B cell (primary cell): Measurements from ENCODE around the gene RORB. TPM values are rescaled to one million over a fixed set of nuclear protein-coding genes. Genes with fewer than 3 reads are reported as not detected.

ENCODE experiments used
- ATAC-seq: fragments of 200-7000 bp; cut with Tn5 transposase; one replicate; pipeline ENCODE4 v1.10.0; 2021; ENCODE audit warnings: low read depth, mild to moderate bottlenecking, moderate number of reproducible peaks, moderate library complexity
- CTCF ChIA-PET: fragments of 350-600 bp; sonication (Branson Sonifier 250); formaldehyde crosslinking; loops from one replicate; lab custom pipeline; 2021; ENCODE audit warnings: antibody characterized with exemption, inconsistent platforms; lab: Charles Lee
- POLR2A ChIA-PET: fragments of 350-600 bp; sonication (Branson Sonifier 250); formaldehyde crosslinking; loops from one replicate; lab custom pipeline; 2021; ENCODE audit warnings: antibody characterized with exemption; lab: Charles Lee
- DNase-seq: peaks from one replicate; pipeline ENCODE4 v3.0.0; 2013
- H2AFZ ChIP-seq: 2 replicates; pipeline ENCODE4 v1.6.1; 2012; ENCODE audit warnings: mild to moderate bottlenecking, low read depth, low read length; ENCODE audit not compliant: insufficient read depth, poor library complexity, severe bottlenecking
- H3K27ac ChIP-seq, 2 donors: 1 replicate in 1 of 2; 2 replicates in 1 of 2; pipeline ENCODE4 v1.5.1; 2012 to 2013; ENCODE audit warnings: low read length in 2 of 2, mild to moderate bottlenecking in 2 of 2, moderate library complexity in 1 of 2
- H3K27me3 ChIP-seq, 4 experiments: fragments of 200-600 bp in 1 of 4; sonication (generic) in 1 of 4; replicated peaks in 1 of 4; 1 replicate in 2 of 4; 2 replicates in 2 of 4; pipeline versions ENCODE4 v1.6.1 to v1.7.0; 2013 to 2016; ENCODE audit warnings: low read length in 3 of 4, mild to moderate bottlenecking in 2 of 4, mixed read lengths in 1 of 4, moderate library complexity in 1 of 4; ENCODE audit not compliant: insufficient read depth in 4 of 4, control insufficient read depth in 3 of 4; ENCODE audit errors: control extremely low read depth in 1 of 4
- H3K36me3 ChIP-seq, 2 experiments: replicated peaks in 1 of 2; 1 replicate in 1 of 2; 2 replicates in 1 of 2; pipeline versions ENCODE4 v1.6.1 to v1.7.1; 2013; ENCODE audit warnings: low read length in 1 of 2; ENCODE audit not compliant: insufficient read depth in 2 of 2, control insufficient read depth in 1 of 2; ENCODE audit errors: control extremely low read depth in 1 of 2, extremely low read depth in 1 of 2
- H3K4me1 ChIP-seq, 2 donors: fragments of 200-600 bp in 1 of 2; sonication (generic) in 1 of 2; 1 replicate in 1 of 2; 2 replicates in 1 of 2; pipeline versions ENCODE4 v1.5.1 to v1.6.1; 2013 to 2017; ENCODE audit warnings: low read length in 2 of 2; ENCODE audit not compliant: control insufficient read depth in 2 of 2, insufficient read depth in 2 of 2
- H3K4me2 ChIP-seq: replicated peaks from 2 replicates; pipeline ENCODE3; 2012; ENCODE audit warnings: mild to moderate bottlenecking, low read depth, low read length; ENCODE audit not compliant: poor library complexity, severe bottlenecking
- H3K4me3 ChIP-seq, 5 experiments: fragments of 200-600 bp in 1 of 5; sonication (generic) in 1 of 5; 1 replicate in 3 of 5; 2 replicates in 2 of 5; pipeline versions ENCODE4 v1.5.1 to v1.7.0; 2011 to 2016; ENCODE audit warnings: low read length in 4 of 5, mild to moderate bottlenecking in 4 of 5, low read depth in 2 of 5, control low read depth in 1 of 5, moderate library complexity in 1 of 5; ENCODE audit not compliant: insufficient read depth in 1 of 5; ENCODE audit errors: control extremely low read depth in 1 of 5, extremely low read depth in 1 of 5
- H3K79me2 ChIP-seq: fragments of 200-600 bp; sonication (generic); one replicate; pipeline ENCODE4 v1.6.0; 2016; ENCODE audit warnings: low read length; ENCODE audit not compliant: control insufficient read depth, insufficient read depth
- H3K9ac ChIP-seq: fragments of 200-600 bp; sonication (generic); 2 replicates; pipeline ENCODE4 v1.6.1; 2017; ENCODE audit warnings: mild to moderate bottlenecking, low read length, moderate library complexity
- H3K9me3 ChIP-seq, 3 donors: one replicate each; pipeline versions ENCODE4 v1.6.1 to v1.7.1; 2013; ENCODE audit warnings: low read length in 2 of 3; ENCODE audit not compliant: control insufficient read depth in 2 of 3, insufficient read depth in 1 of 3; ENCODE audit errors: control extremely low read depth in 1 of 3
- H4K20me1 ChIP-seq: 2 replicates; pipeline ENCODE4 v1.6.0; 2012; ENCODE audit warnings: mild to moderate bottlenecking, low read length; ENCODE audit not compliant: insufficient read depth, control insufficient read depth, poor library complexity, severe bottlenecking
- H3K27ac Mint-ChIP-seq: one replicate; pipeline ENCODE4 v1.8.0; 2021; ENCODE audit warnings: mixed read lengths
- H3K27me3 Mint-ChIP-seq: one replicate; pipeline ENCODE4 v1.8.0; 2021; ENCODE audit warnings: mixed read lengths
- H3K4me1 Mint-ChIP-seq: one replicate; pipeline ENCODE4 v1.8.0; 2021; ENCODE audit warnings: mixed read lengths
- H3K4me3 Mint-ChIP-seq: one replicate; pipeline ENCODE4 v1.8.0; 2021; ENCODE audit warnings: mixed read lengths
- H3K9me3 Mint-ChIP-seq: one replicate; pipeline ENCODE4 v1.8.0; 2022; ENCODE audit warnings: mixed read lengths; ENCODE audit not compliant: insufficient read depth
- CTCF ChIP-seq: fragments of 200-600 bp; IDR thresholded peaks from one replicate; pipeline ENCODE4 v1.8.0; 2022; ENCODE audit warnings: antibody characterized with exemption, mild to moderate bottlenecking
- EZH2 ChIP-seq: IDR thresholded peaks from 2 replicates; pipeline ENCODE4 v1.6.1; 2012; ENCODE audit warnings: borderline replicate concordance, low read depth, mild to moderate bottlenecking, moderate library complexity, low read length; ENCODE audit not compliant: insufficient read depth, poor library complexity, severe bottlenecking
- WGBS: methylation state at CpG from one replicate; pipeline ENCODE4 v1.1.5; 2013; ENCODE audit warnings: missing lambda C conversion rate; ENCODE audit not compliant: insufficient coverage; 5-methylcytosine and 5-hydroxymethylcytosine counted together
- intact Hi-C: fragments of 100-400 bp; cut with micrococcal nuclease; formaldehyde crosslinking; loops from one replicate; pipeline ENCODE4 v1.10.0; 2022
- polyA plus RNA-seq: library from polyadenylated mRNA; depleted of rRNA; stranded (reverse); fragments of >200 nt; gene quantifications from 2 replicates; pipeline ENCODE4 v1.2.3, GENCODE V29; 2012
- total RNA-seq, 2 donors: library from RNA; stranded (reverse); fragments of 120-200 nt in 1 of 2; gene quantifications; 1 replicate in 1 of 2; 2 replicates in 1 of 2; pipeline versions ENCODE4 v1.2.3 to v1.2.4, GENCODE V29; 2013 to 2022

The RORB gene
- total and polyA plus RNA-seq, 2 donors (not counting 1 experiment from before 2014, with no cell fraction given), result 0.01 TPM; not detected in 1

GRCh38 chr9:74562611-74563010 lies 65.5 kb downstream of the RORB start:
- H3K4me2 ChIP-seq, result no peak overlapping the region
- H3K9me3 Mint-ChIP-seq, result no peaks in the 10 kb centered on the region
- no peak overlapping the region for H3K27ac Mint-ChIP-seq
- no peak overlapping the region for H3K4me3 Mint-ChIP-seq
- intact Hi-C loops, result no loop called here
- H3K27ac ChIP-seq, result no peak overlapping the region
- H3K36me3 ChIP-seq, result no peaks in the 10 kb centered on the region
- peaks cover 8% of the 10 kb centered on the region for H3K4me1 Mint-ChIP-seq
- no peaks in the 10 kb centered on the region for H3K79me2 ChIP-seq
- ChIA-PET CTCF (no interaction called here), POLR2A (no interaction called here)
- no peak for TF ChIP-seq CTCF
- TF ChIP-seq EZH2, result no peak
- H3K9ac ChIP-seq, result no peak overlapping the region
- peaks cover 7% of the 10 kb centered on the region for H3K27me3 Mint-ChIP-seq
- peaks cover 4 to 5% of the 10 kb centered on the region in 2 donors for H3K4me1 ChIP-seq
- no peak for DNase-seq
- no peaks in the 10 kb centered on the region for H3K9me3 ChIP-seq
- no peaks in the 10 kb centered on the region for H4K20me1 ChIP-seq
- ATAC-seq, result no peak
- no peak overlapping the region for H2AFZ ChIP-seq
- no peaks in the 10 kb centered on the region for H3K27me3 ChIP-seq
- H3K4me3 ChIP-seq, result no peak overlapping the region

- no peaks in the 10 kb centered on the region for H3K27me3 ChIP-seq
- POLR2A ChIA-PET, result no interaction called here
- H3K27me3 Mint-ChIP-seq, result peaks cover 11% of the 10 kb centered on the region
- H4K20me1 ChIP-seq, result no peaks in the 10 kb centered on the region
- H2AFZ ChIP-seq, result no peak overlapping the region
- H3K79me2 ChIP-seq, result no peaks in the 10 kb centered on the region
- no peak overlapping the region for H3K27ac Mint-ChIP-seq
- no peak overlapping the region for H3K27ac ChIP-seq
- no peaks in the 10 kb centered on the region for H3K4me1 ChIP-seq
- no peak overlapping the region for H3K4me3 ChIP-seq
- peak; percentile 80 for TF ChIP-seq CTCF
- no peak for TF ChIP-seq EZH2
- H3K9me3 Mint-ChIP-seq, result no peaks in the 10 kb centered on the region
- intact Hi-C loops, result no loop called here
- H3K36me3 ChIP-seq, result no peaks in the 10 kb centered on the region
- DNase-seq (peak; percentile 23), ATAC-seq (no peak)
- H3K4me3 Mint-ChIP-seq, result no peak overlapping the region
- no peak overlapping the region for H3K9ac ChIP-seq
- H3K9me3 ChIP-seq, result no peaks in the 10 kb centered on the region
- WGBS, result no CpG with 5 or more reads among the region's 4 CpGs
- no peak overlapping the region for H3K4me2 ChIP-seq
- H3K4me1 Mint-ChIP-seq, result no peaks in the 10 kb centered on the region
- CTCF ChIA-PET, result no interaction called here
Observed at GRCh38 chr9:74570879-74571512, 73.9 kb downstream of the RORB start.
